ENCODE measurements around the gene MED19. TPM values are rescaled to one million over a fixed set of nuclear protein-coding genes. Genes with fewer than 3 reads are reported as not detected.

Gene MED19
- total RNA-seq, 4 donors from 2014 or later = 7.6 to 18.9 (median 10.1) TPM

GRCh38 chr11:57727185-57727584, 15.2 kb upstream of the MED19 start:
- TF ChIP-seq CTCF (IDR thresholded peaks at IDR 0.05; ENCODE audit: low read depth) = no peak

GRCh38 chr11:57713835-57714234, 1.8 kb upstream of the MED19 start:
- no peak for TF ChIP-seq CTCF (IDR thresholded peaks at IDR 0.05; ENCODE audit: low read depth)

GRCh38 chr11:57712256-57713150, 488 bp upstream of the MED19 start, which contains the start of gene TMX2:
TSS of gene TMX2 (plus strand) at chr11:57712593. CDS start at chr11:57712619, 26 bp downstream.
- TF ChIP-seq CTCF (IDR thresholded peaks at IDR 0.05; ENCODE audit: low read depth) = no peak

GRCh38 chr11:57709802-57710367, 2.1 kb downstream of the MED19 start:
- TF ChIP-seq CTCF (IDR thresholded peaks at IDR 0.05; ENCODE audit: low read depth) = no peak

GRCh38 chr11:57704932-57705331, 7.1 kb downstream of the MED19 start:
- no peak for TF ChIP-seq CTCF (IDR thresholded peaks at IDR 0.05; ENCODE audit: low read depth)

- TF ChIP-seq CTCF (IDR thresholded peaks at IDR 0.05; ENCODE audit: low read depth) = no peak
Measured at GRCh38 chr11:57703341-57703740, 8.7 kb downstream of the MED19 start.

GRCh38 chr11:57700425-57700824, 11.6 kb downstream of the MED19 start:
- TF ChIP-seq CTCF (IDR thresholded peaks at IDR 0.05; ENCODE audit: low read depth) = no peak
